ENCODE data around the gene RAG2.

DNA sequence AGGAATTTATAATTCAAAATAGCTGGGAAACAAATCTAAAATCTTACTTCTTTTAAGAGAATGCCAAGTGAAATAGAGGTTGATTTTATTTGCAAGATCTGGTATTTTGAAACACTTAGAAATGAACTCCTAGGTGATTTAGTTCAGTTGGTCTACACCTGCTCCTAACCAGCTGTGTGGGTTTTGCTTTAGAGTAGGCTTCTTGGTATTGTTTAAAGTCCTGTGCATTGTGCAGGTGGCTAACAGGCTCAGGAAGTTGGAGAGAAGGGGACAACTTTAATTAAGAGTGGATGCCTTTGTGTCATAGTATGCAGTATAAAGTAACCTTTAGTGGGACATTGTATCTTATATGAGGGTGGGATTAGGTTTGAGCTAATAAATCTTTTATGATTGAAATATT lies 4.1 kb upstream of the RAG2 start:
- TF ChIP-seq, protein P1, sequence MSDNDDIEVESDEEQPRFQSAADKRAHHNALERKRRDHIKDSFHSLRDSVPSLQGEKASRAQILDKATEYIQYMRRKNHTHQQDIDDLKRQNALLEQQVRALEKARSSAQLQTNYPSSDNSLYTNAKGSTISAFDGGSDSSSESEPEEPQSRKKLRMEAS (IDR thresholded peaks at IDR 0.05; ENCODE audit: low read depth, low read length): no peak
- TF ChIP-seq TBL1XR1 (IDR thresholded peaks at IDR 0.05; ENCODE audit: low read depth, low read length): no peak
- TF ChIP-seq, protein P2, sequence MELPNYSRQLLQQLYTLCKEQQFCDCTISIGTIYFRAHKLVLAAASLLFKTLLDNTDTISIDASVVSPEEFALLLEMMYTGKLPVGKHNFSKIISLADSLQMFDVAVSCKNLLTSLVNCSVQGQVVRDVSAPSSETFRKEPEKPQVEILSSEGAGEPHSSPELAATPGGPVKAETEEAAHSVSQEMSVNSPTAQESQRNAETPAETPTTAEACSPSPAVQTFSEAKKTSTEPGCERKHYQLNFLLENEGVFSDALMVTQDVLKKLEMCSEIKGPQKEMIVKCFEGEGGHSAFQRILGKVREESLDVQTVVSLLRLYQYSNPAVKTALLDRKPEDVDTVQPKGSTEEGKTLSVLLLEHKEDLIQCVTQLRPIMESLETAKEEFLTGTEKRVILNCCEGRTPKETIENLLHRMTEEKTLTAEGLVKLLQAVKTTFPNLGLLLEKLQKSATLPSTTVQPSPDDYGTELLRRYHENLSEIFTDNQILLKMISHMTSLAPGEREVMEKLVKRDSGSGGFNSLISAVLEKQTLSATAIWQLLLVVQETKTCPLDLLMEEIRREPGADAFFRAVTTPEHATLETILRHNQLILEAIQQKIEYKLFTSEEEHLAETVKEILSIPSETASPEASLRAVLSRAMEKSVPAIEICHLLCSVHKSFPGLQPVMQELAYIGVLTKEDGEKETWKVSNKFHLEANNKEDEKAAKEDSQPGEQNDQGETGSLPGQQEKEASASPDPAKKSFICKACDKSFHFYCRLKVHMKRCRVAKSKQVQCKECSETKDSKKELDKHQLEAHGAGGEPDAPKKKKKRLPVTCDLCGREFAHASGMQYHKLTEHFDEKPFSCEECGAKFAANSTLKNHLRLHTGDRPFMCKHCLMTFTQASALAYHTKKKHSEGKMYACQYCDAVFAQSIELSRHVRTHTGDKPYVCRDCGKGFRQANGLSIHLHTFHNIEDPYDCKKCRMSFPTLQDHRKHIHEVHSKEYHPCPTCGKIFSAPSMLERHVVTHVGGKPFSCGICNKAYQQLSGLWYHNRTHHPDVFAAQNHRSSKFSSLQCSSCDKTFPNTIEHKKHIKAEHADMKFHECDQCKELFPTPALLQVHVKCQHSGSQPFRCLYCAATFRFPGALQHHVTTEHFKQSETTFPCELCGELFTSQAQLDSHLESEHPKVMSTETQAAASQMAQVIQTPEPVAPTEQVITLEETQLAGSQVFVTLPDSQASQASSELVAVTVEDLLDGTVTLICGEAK (IDR thresholded peaks at IDR 0.05; ENCODE audit: borderline replicate concordance): no peak
- TF ChIP-seq NFYB (IDR thresholded peaks at IDR 0.05; ENCODE audit: insufficient read depth, low read depth, low read length): no peak
- TF ChIP-seq, protein P3, sequence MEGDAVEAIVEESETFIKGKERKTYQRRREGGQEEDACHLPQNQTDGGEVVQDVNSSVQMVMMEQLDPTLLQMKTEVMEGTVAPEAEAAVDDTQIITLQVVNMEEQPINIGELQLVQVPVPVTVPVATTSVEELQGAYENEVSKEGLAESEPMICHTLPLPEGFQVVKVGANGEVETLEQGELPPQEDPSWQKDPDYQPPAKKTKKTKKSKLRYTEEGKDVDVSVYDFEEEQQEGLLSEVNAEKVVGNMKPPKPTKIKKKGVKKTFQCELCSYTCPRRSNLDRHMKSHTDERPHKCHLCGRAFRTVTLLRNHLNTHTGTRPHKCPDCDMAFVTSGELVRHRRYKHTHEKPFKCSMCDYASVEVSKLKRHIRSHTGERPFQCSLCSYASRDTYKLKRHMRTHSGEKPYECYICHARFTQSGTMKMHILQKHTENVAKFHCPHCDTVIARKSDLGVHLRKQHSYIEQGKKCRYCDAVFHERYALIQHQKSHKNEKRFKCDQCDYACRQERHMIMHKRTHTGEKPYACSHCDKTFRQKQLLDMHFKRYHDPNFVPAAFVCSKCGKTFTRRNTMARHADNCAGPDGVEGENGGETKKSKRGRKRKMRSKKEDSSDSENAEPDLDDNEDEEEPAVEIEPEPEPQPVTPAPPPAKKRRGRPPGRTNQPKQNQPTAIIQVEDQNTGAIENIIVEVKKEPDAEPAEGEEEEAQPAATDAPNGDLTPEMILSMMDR (IDR thresholded peaks at IDR 0.05 in 2 of 3, conservative IDR thresholded peaks at IDR 0.05 in 1 of 3; ENCODE audit: control insufficient read depth in 2 of 3, extremely low read depth in 1 of 3, insufficient read depth in 1 of 3, low read depth in 3 of 3, low read length in 3 of 3): no peak
- no peak for TF ChIP-seq SMAD1 (IDR thresholded peaks at IDR 0.05; ENCODE audit: low read depth, partially characterized antibody)
- TF ChIP-seq, protein P4, sequence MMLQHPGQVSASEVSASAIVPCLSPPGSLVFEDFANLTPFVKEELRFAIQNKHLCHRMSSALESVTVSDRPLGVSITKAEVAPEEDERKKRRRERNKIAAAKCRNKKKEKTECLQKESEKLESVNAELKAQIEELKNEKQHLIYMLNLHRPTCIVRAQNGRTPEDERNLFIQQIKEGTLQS (IDR thresholded peaks at IDR 0.05; ENCODE audit: borderline replicate concordance, extremely low read depth, low read depth, low read length): no peak
- TF ChIP-seq NFIC (IDR thresholded peaks at IDR 0.05; ENCODE audit: low read depth, low read length): no peak
- TF ChIP-seq, protein P5, sequence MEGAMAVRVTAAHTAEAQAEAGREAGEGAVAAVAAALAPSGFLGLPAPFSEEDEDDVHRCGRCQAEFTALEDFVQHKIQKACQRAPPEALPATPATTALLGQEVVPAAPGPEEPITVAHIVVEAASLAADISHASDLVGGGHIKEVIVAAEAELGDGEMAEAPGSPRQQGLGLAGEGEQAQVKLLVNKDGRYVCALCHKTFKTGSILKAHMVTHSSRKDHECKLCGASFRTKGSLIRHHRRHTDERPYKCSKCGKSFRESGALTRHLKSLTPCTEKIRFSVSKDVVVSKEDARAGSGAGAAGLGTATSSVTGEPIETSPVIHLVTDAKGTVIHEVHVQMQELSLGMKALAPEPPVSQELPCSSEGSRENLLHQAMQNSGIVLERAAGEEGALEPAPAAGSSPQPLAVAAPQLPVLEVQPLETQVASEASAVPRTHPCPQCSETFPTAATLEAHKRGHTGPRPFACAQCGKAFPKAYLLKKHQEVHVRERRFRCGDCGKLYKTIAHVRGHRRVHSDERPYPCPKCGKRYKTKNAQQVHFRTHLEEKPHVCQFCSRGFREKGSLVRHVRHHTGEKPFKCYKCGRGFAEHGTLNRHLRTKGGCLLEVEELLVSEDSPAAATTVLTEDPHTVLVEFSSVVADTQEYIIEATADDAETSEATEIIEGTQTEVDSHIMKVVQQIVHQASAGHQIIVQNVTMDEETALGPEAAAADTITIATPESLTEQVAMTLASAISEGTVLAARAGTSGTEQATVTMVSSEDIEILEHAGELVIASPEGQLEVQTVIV (IDR thresholded peaks at IDR 0.05; ENCODE audit: borderline replicate concordance, partially characterized antibody): no peak
- TF ChIP-seq, protein P6, sequence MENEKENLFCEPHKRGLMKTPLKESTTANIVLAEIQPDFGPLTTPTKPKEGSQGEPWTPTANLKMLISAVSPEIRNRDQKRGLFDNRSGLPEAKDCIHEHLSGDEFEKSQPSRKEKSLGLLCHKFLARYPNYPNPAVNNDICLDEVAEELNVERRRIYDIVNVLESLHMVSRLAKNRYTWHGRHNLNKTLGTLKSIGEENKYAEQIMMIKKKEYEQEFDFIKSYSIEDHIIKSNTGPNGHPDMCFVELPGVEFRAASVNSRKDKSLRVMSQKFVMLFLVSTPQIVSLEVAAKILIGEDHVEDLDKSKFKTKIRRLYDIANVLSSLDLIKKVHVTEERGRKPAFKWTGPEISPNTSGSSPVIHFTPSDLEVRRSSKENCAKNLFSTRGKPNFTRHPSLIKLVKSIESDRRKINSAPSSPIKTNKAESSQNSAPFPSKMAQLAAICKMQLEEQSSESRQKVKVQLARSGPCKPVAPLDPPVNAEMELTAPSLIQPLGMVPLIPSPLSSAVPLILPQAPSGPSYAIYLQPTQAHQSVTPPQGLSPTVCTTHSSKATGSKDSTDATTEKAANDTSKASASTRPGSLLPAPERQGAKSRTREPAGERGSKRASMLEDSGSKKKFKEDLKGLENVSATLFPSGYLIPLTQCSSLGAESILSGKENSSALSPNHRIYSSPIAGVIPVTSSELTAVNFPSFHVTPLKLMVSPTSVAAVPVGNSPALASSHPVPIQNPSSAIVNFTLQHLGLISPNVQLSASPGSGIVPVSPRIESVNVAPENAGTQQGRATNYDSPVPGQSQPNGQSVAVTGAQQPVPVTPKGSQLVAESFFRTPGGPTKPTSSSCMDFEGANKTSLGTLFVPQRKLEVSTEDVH (IDR thresholded peaks at IDR 0.05; ENCODE audit: low read depth, partially characterized antibody): no peak
